ENCODE data around the gene JUNB.
A peak's percentile ranks its signal among the peaks of the same experiment; 100 is the strongest.
"Not testable (repeated sequence)": the region's sequence is repeated elsewhere in the genome, so short reads cannot be mapped to it uniquely, and the experiment has no call there.

Gene JUNB

GRCh38 chr19:12789904-12790619, 1.2 kb upstream of the JUNB start:
- DNase-seq: peak; percentile 97

DNA sequence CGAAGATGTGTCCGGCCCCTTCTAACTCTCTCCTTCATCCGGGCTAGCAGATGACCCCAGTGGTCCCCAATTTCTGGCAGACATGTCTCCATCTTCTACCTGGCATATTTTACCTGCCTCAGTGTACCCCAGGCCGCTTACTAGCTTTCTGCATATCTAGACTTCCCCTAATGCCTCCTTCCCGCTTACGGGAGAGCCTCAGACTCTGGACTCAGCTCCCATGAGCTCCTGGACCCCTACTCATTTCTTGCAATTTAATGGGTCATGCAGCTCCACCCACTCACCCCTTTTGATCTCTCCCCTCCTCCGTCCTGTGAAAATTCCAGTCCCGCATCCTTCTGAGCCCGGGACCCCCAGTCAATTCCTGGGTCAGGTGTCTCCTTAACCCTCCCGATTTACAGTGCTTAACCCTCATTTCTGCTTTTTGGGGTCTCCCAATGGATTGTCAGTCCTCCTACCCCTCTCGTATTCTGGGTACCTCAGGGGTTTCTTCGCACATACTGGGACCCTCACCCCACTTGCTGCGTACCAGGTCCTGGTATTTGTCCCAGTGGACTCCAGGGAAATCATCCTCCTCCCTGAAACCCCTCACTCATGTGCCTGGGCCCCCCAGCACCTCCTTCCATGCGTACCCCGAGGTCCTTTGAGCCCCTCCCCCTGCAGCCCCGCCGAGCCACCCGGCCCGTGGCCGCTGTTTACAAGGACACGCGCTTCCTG, 500 bp upstream of the JUNB start:
- DNase-seq: no peak

- peak; percentile 81 for DNase-seq
These were observed 966 bp downstream of the JUNB start for GRCh38 chr19:12792051-12792852.

DNA sequence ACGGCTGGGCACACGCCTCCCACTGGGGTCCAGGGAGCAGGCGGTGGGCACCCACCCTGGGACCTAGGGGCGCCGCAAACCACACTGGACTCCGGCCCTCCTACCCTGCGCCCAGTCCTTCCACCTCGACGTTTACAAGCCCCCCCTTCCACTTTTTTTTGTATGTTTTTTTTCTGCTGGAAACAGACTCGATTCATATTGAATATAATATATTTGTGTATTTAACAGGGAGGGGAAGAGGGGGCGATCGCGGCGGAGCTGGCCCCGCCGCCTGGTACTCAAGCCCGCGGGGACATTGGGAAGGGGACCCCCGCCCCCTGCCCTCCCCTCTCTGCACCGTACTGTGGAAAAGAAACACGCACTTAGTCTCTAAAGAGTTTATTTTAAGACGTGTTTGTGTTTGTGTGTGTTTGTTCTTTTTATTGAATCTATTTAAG, 1.6 kb downstream of the JUNB start:
- DNase-seq: no peak

DNA sequence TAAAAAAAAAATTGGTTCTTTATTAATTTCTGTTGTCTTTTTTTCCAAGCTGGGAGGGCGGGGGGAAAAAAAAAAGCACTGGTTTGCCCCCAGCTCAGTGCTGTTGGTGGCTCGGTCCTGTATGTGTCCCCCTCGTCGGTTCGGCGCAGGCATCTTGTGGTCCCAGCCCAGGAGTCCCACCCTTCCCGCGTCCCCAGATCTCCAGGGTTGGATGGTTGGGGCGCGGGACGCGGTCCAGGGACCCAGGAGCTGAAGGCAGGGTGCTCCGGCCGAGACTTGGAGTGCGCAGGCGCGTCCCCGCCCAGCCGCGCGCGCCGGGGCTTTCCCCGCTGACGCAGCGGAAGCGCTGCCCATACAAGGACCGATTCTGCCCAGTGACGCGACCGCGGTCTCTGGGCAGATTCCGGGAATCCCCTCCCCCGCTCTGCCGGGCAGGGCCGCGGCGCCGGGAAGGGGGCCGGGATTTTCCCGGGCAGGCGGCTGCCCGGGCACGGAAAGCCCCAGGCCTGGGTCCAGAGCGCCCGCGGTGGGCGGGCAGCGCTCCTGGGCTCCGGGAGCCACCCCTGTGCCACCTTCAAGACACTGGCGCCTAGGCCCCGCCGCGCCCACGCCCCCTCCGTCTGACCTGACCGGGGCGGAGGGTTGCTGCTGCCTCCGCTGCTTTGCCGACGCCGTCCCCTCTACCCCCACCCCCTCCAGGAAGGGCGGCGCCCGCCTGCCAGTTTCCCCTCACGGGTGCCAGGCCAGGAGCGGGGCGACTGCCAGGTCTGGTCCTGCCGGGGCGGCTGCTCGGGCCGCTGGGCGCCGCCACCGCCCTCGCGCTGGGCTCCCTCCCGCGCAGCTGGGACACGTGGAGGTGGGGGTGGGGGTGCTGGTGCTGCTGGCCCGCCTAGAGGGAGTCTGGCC, 2.3 kb downstream of the JUNB start:
- DNase-seq: peak; percentile 79

DNA sequence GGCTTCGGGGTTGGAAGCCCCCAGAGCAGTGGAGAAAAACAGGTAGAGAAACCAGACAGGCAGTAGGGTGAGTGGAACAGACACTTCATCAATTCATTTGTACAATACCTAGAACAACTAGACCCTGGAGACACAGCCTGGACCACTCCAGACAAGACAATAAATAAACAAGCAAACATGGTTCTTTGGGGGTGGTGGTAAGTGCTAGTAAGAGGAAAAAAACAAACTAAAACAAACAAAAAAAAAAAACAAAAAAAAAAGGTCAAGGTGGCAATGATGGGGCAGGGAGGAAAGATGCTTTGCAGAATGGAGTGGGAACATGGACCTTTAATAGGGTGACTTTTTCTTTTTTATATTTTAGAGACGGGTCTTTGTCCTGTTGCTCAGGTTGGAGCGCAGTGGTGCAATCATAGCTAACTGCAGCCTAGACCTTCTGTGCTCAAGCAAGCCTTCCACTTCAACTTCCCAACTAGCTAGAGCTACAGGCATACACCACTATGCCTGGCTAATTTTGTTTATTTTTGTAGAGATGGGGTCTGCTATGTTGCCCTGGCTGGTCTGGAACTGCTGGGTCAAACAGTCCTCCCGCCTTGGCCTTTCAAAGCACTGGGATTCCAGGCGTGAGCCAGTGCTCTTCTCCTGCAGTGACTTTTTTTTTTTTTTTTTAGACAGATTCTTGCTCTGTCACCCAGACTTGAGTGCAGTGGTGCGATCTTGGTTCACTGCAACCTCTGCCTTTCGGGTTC, 3.1 kb downstream of the JUNB start:
- no peak for DNase-seq

DNA sequence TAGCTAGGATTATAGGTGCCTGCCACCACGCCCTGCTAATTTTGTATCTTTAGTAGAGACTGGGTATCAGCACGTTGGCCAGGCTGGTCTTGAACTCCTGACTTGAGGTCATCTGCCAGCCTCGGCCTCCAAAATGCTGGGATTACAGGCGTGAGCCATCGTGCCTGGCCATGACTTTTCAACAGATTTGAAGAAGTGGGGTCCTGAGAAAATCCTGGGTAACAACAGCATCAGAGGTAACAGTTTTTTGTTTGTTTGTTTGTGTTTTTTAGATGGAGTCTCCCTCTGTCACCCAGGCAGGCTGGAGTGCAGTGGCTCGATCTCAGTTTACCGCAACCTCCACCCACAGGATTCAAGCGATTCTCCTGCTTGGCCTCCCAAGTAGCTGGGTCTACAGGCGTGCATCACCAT, 3.7 kb downstream of the JUNB start:
- no peak for DNase-seq

GRCh38 chr19:12796146-12797071, 5.1 kb downstream of the JUNB start:
- no peak for DNase-seq

GRCh38 chr19:12797141-12797587, 5.9 kb downstream of the JUNB start:
- DNase-seq: no peak

DNA sequence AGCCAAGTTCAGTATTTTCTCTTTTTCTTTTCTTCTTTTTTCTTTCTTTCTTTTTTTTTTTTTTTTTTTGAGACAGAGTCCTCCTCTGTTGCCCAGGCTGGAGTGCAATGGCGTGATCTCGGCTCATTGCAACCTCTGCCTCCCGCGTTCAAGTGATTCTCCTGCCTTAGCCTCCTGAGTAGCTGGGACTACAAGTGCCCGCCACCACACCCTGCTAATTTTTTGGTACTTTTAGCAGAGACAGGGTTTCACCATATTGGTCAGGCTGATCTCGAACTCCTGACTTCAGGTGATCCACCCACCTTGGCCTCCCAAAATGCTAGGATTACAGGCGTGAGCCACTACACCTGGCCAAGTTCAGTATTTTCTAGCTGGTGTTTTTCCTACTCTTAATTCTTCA, 6.3 kb downstream of the JUNB start:
- DNase-seq: not testable (repeated sequence)

GRCh38 chr19:12799742-12800465, 8.6 kb downstream of the JUNB start:
- no peak for DNase-seq

DNA sequence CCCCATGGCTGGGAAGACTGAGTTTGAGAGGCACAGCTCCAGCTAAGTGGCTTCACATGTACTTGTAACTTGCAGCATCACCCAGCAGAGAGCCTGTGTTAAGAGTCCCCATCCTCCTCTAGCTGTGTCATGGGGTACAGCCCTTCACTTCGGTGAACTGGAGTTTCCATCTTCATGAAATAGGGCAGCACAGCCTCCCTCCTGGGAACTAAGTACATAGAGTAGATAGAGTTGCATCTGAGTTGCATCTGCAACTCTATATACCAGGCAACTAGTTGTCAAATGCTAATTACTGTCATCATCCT, 9.1 kb downstream of the JUNB start:
- DNase-seq: no peak

DNA sequence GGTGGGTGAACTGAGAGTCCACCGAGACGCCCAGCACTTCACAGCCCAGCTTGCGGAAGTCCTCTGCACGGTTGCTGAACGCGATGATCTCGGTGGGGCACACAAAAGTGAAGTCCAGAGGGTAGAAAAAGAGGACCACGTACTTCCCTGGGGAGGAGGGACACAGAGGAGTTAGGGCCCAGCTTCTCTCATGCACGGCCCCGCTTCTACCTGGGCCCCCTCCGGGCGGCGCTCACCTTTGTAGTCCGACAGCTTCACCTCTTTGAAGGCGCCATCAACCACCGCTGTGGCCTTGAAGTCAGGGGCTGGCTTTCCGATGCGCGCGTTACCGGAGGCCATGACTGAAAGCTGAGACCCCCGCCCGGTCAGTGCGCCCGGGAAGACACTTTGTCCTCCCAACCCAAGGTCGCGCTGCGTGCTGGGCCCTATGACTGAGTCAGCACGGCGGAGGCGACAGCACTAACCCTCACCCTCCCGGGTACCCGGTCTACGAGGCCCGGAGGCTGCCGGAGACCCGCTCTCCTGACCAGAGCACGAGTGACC, 9.7 kb downstream of the JUNB start:
- no peak for DNase-seq

DNA sequence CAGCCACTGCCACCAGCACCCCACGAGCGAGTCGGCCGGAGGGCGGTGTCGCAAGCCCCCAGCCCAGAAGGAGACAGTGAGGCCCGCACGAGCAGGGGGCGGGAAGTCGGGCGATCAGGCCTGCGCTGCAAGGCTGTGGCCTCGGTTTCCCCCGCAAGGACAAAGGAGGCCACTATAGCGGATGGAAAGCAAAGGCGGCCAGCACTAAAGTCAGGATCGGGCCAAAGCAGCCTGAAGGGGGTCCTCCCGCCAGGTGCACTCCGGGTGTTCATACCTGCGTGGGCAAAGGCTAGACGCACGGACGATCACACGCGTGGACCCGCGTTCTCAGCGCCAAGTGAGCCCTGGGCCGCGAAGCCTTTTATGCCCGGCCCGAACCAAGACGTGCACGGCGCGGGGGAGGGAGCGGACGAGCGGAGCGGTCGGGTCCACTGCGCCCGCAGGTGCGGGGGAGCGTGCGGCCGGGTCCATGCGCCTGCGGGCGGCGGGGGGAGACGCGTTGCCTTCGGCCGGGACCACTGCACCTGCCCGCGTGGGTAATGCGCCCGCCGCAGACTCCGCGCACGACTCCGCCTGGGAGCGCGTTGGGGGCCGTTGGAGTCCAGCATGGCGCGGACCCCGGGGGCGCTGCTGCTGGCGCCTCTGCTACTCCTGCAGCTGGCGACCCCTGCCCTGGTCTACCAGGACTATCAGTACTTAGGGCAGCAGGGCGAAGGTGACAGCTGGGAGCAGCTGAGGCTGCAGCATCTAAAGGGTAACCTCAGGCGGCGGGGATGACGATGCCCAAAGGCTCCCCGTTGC, 10.4 kb downstream of the JUNB start, which contains the start of the genes PRDX2 and THSD8:
PRDX2 (minus strand) TSS at position 335 of the 801 bp plus-strand sequence. CDS start 539 bp downstream, outside the sequence.
THSD8 (plus strand) TSS at position 604 of the 801 bp plus-strand sequence; CDS start at position 607, 3 bp downstream.
- DNase-seq: peak; percentile 74

GRCh38 chr19:12802267-12803106, 11.2 kb downstream of the JUNB start:
- no peak for DNase-seq

DNA sequence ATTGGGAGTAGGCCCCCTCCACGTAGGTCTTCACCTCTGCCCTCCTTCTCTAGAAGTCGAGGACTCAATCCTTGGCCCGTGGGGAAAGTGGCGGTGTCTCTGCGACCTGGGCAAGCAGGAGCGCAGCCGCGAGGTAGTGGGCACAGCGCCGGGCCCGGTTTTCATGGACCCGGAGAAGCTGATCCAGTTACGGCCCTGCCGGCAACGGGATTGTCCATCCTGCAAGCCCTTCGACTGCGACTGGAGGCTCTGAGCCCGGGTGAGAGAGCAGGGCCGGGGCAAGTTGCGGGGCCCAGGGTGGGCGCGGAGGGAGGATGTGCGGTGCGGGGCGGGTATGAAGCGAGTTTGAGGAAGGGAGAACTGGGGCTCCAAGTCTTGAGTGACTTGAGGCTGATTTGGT, 12.8 kb downstream of the JUNB start:
- DNase-seq: no peak

GRCh38 chr19:12806242-12807081, 15.2 kb downstream of the JUNB start, which contains the start of gene RNASEH2A:
TSS of gene RNASEH2A (plus strand) at chr19:12806584. CDS start at chr19:12806674, 90 bp downstream.
- DNase-seq: peak; percentile 87
